ENCODE results near the gene CCDC69. TPM values are rescaled to one million over a fixed set of nuclear protein-coding genes. Genes with fewer than 3 reads are reported as not detected.

The CCDC69 gene
- total and polyA plus RNA-seq, 10 of the 15 experiments (the other 5 are each of a cell fraction or from before 2014, with no cell fraction given), result 13.5 to 106 (median 70.1) TPM

- TF ChIP-seq BCL11A (IDR thresholded peaks at IDR 0.05; ENCODE audit: low read depth, low read length), result no peak
- no peak for TF ChIP-seq HDAC2 (IDR thresholded peaks at IDR 0.05)
- TF ChIP-seq, protein P1, sequence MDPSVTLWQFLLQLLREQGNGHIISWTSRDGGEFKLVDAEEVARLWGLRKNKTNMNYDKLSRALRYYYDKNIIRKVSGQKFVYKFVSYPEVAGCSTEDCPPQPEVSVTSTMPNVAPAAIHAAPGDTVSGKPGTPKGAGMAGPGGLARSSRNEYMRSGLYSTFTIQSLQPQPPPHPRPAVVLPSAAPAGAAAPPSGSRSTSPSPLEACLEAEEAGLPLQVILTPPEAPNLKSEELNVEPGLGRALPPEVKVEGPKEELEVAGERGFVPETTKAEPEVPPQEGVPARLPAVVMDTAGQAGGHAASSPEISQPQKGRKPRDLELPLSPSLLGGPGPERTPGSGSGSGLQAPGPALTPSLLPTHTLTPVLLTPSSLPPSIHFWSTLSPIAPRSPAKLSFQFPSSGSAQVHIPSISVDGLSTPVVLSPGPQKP (IDR thresholded peaks at IDR 0.05; ENCODE audit: low read depth, low read length), result no peak
- TF ChIP-seq ZBTB33 (IDR thresholded peaks at IDR 0.05), result no peak
- no peak for TF ChIP-seq POLR2A (IDR thresholded peaks at IDR 0.05; ENCODE audit: low read depth, low read length)
- TF ChIP-seq ESRRA (IDR thresholded peaks at IDR 0.05; ENCODE audit: low read length), result no peak
- TF ChIP-seq SMAD1 (IDR thresholded peaks at IDR 0.05; ENCODE audit: low read depth, partially characterized antibody), result no peak
- peak; percentile 56 for TF ChIP-seq RELB (IDR thresholded peaks at IDR 0.05; ENCODE audit: low read depth)
- no peak for TF ChIP-seq RBBP5 (conservative IDR thresholded peaks at IDR 0.05)
- TF ChIP-seq EED (IDR thresholded peaks at IDR 0.05; ENCODE audit: low read depth), result peak; percentile 39; the same call in 1 of the 2 replicates
- TF ChIP-seq, protein P2, sequence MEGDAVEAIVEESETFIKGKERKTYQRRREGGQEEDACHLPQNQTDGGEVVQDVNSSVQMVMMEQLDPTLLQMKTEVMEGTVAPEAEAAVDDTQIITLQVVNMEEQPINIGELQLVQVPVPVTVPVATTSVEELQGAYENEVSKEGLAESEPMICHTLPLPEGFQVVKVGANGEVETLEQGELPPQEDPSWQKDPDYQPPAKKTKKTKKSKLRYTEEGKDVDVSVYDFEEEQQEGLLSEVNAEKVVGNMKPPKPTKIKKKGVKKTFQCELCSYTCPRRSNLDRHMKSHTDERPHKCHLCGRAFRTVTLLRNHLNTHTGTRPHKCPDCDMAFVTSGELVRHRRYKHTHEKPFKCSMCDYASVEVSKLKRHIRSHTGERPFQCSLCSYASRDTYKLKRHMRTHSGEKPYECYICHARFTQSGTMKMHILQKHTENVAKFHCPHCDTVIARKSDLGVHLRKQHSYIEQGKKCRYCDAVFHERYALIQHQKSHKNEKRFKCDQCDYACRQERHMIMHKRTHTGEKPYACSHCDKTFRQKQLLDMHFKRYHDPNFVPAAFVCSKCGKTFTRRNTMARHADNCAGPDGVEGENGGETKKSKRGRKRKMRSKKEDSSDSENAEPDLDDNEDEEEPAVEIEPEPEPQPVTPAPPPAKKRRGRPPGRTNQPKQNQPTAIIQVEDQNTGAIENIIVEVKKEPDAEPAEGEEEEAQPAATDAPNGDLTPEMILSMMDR (IDR thresholded peaks at IDR 0.05 in 2 of 3, conservative IDR thresholded peaks at IDR 0.05 in 1 of 3; ENCODE audit: control insufficient read depth in 2 of 3, extremely low read depth in 1 of 3, insufficient read depth in 1 of 3, low read depth in 3 of 3, low read length in 3 of 3), result peak; percentile 87 to 98 (median 92); a peak in 5 of 6 replicates
- TF ChIP-seq FOXM1 (IDR thresholded peaks at IDR 0.05; ENCODE audit: low read depth, low read length), result peak; percentile 7; the same call in 1 of the 2 replicates
- TF ChIP-seq ZNF207 (IDR thresholded peaks at IDR 0.05; ENCODE audit: borderline replicate concordance), result no peak
- TF ChIP-seq CBX5 (IDR thresholded peaks at IDR 0.05; ENCODE audit: low read depth), result peak; percentile 42; the same call in 1 of the 2 replicates
- no peak for TF ChIP-seq PAX5 (IDR thresholded peaks at IDR 0.05; ENCODE audit: borderline replicate concordance, low read depth, low read length)
- TF ChIP-seq ZNF384 (IDR thresholded peaks at IDR 0.05; ENCODE audit: borderline replicate concordance, low read depth, low read length), result no peak
- TF ChIP-seq EP300 (IDR thresholded peaks at IDR 0.05; ENCODE audit: borderline replicate concordance in 1 of 2, control insufficient read depth in 1 of 2, low read depth in 2 of 2, low read length in 2 of 2), result no peak
- no peak for TF ChIP-seq CREM (IDR thresholded peaks at IDR 0.05; ENCODE audit: low read depth)
- no peak for TF ChIP-seq DPF2 (IDR thresholded peaks at IDR 0.05)
- 0 out of 2 replicates have a peak, but pooled peaks have one; percentile 14 for TF ChIP-seq ATF3 (IDR thresholded peaks at IDR 0.05; ENCODE audit: borderline replicate concordance, extremely low read depth, low read depth, low read length)
- peak; percentile 65 for TF ChIP-seq NR2F1 (conservative IDR thresholded peaks at IDR 0.05)
- TF ChIP-seq CBFB (IDR thresholded peaks at IDR 0.05; ENCODE audit: low read depth), result no peak
- TF ChIP-seq, protein P3, sequence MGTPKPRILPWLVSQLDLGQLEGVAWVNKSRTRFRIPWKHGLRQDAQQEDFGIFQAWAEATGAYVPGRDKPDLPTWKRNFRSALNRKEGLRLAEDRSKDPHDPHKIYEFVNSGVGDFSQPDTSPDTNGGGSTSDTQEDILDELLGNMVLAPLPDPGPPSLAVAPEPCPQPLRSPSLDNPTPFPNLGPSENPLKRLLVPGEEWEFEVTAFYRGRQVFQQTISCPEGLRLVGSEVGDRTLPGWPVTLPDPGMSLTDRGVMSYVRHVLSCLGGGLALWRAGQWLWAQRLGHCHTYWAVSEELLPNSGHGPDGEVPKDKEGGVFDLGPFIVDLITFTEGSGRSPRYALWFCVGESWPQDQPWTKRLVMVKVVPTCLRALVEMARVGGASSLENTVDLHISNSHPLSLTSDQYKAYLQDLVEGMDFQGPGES (IDR thresholded peaks at IDR 0.05), result no peak
- no peak for TF ChIP-seq SREBF1 (IDR thresholded peaks at IDR 0.05; ENCODE audit: low read length)
These were observed 59.1 kb downstream of the CCDC69 start (continued) for GRCh38 chr5:151164687-151165392.

Data from GM12878 (cell line).